Psoas muscle (tissue), 8 donors: ENCODE data around the gene MMP21. TPM values are rescaled to one million over a fixed set of nuclear protein-coding genes. Genes with fewer than 3 reads are reported as not detected.

Source experiments
- ATAC-seq, 4 donors: fragments of 200-7000 bp; cut with Tn5 transposase; one replicate each; pipeline ENCODE4 v1.9.1; 2020; ENCODE audit warnings: moderate library complexity in 3 of 4, mild to moderate bottlenecking in 2 of 4
- DNase-seq, 2 donors: peaks; one replicate each; pipeline ENCODE4 v3.0.0-alpha.2; 2020
- H3K27ac ChIP-seq: fragments of 200-600 bp; one replicate; pipeline ENCODE4 v1.8.0; 2022
- H3K27me3 ChIP-seq, 3 donors: fragments of 200-600 bp in 1 of 3; one replicate each; pipeline versions ENCODE4 v1.6.1 to v1.8.0; 2013 to 2022; ENCODE audit warnings: low read length in 2 of 3, mild to moderate bottlenecking in 2 of 3, moderate library complexity in 1 of 3; ENCODE audit not compliant: insufficient read depth in 3 of 3
- H3K36me3 ChIP-seq, 2 donors: fragments of 200-600 bp in 1 of 2; one replicate each; pipeline versions ENCODE4 v1.6.1 to v1.8.0; 2013 to 2022; ENCODE audit warnings: low read depth in 1 of 2, mild to moderate bottlenecking in 1 of 2, moderate library complexity in 1 of 2; ENCODE audit not compliant: insufficient read depth in 1 of 2
- H3K4me1 ChIP-seq: fragments of 200-600 bp; one replicate; pipeline ENCODE4 v1.8.0; 2022
- H3K4me3 ChIP-seq: fragments of 200-600 bp; one replicate; pipeline ENCODE4 v1.8.0; 2022; ENCODE audit warnings: mild to moderate bottlenecking
- H3K9me3 ChIP-seq: fragments of 200-600 bp; one replicate; pipeline ENCODE4 v1.8.0; 2022
- CTCF ChIP-seq: fragments of 200-600 bp; IDR thresholded peaks from one replicate; pipeline ENCODE4 v1.8.0; 2022; ENCODE audit warnings: antibody characterized with exemption
- WGBS, 3 donors: extraction: QIAGEN DNeasy Blood & Tissue Kit; methylation state at CpG; one replicate each; pipeline versions ENCODE4 v1.1.6 to v1.1.7; 2013; 5-methylcytosine and 5-hydroxymethylcytosine counted together
- intact Hi-C, 2 donors: fragments of 100-400 bp; cut with DNase I; formaldehyde crosslinking; loops; one replicate each; pipeline versions ENCODE4 v1.11.0 to v1.14.2; 2022
- polyA plus RNA-seq, 3 donors: library from polyadenylated mRNA; stranded (reverse); fragments of 200-250 nt; gene quantifications; one replicate each; pipeline ENCODE4 v1.2.3, GENCODE V29; 2013
- total RNA-seq, 4 donors: library from RNA; stranded (reverse); fragmentation: NEBNext Ultra II Directional in 2 of 4; extraction: Animal tissue kit (Norgen Biotek cat#: 25700) in 2 of 4; gene quantifications; one replicate each; pipeline versions ENCODE4 v1.2.1 to v1.2.4, GENCODE V29; 2021 to 2023
- donor health status: healthy with polysubstance abuse.
- donor health status: DM: no; HTN: no; CAD: no; lungs with moderate emphysema.
- donor health status: Bipolar disorder and iron deficiency.
- donor health status: healthy.
- donor health status: DM: yes; HTN: yes; CAD: no.
- donor health status: DM: no; HTN: no; CAD: no.
- donor health status: DM: no; HTN: no; CAD: no.
- donor health status: DM: yes; HTN: yes; CAD: no.

Gene MMP21
- total and polyA plus RNA-seq, 7 donors, result 0.03 to 0.17 (median 0.04) TPM; not detected in 4

DNA sequence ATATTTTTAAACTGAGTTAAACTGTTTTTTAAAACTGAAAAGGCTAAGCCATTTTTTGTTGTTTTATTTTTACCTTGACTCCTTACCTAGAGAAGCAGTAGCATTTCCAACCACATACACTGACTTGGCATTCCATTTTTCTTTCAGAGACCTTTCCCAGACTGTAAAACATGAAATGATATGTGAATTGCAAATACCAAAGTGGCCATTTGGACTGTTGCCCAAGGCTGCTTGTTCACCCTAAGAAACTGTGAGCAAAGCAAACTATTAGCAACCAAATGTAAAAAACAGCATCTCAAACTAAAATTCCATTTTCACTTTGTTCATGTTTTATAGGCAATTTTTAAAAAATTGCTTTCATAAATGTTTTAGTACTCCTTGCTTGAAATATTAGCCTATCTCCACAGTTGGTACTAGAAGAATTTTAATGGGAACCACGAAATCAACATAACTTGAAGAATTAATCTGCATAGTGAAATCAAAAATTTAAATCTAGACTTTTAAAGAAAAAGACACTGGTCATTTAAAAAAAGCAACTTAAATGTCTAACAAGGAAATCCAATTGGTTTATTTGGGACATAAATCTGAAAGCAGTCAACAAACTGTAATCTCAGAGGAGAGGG is 36.6 kb upstream of the MMP21 start:
- intact Hi-C loops, result no loop called here
- Histone ChIP-seq H3K36me3 (peaks cover 12 to 88% of the 10 kb centered on the region in 2 donors), H3K4me3 (no peak overlapping the region), H3K9me3 (no peaks in the 10 kb centered on the region), H3K27ac (no peak overlapping the region), H3K4me1 (no peaks in the 10 kb centered on the region), H3K27me3 (no peaks in the 10 kb centered on the region)
- no peak for ATAC-seq
- TF ChIP-seq CTCF, result no peak
- no peak for DNase-seq
- WGBS, 3 donors, result 69 to 82% (median 82%) methylated on average over 1 of the region's 1 CpG

GRCh38 chr10:125811251-125811650 is 35.6 kb upstream of the MMP21 start:
- H3K27me3 ChIP-seq, result no peaks in the 10 kb centered on the region
- TF ChIP-seq CTCF, result no peak
- H3K27ac ChIP-seq, result no peak overlapping the region
- H3K9me3 ChIP-seq, result no peaks in the 10 kb centered on the region
- intact Hi-C loops, result no loop called here
- H3K4me1 ChIP-seq, result no peaks in the 10 kb centered on the region
- no peak for DNase-seq
- peaks cover 18 to 98% of the 10 kb centered on the region in 2 donors for H3K36me3 ChIP-seq
- ATAC-seq, result no peak
- 69 to 92% (median 85%) methylated on average over 1 of the region's 1 CpG for WGBS, 3 donors
- no peak overlapping the region for H3K4me3 ChIP-seq

DNA sequence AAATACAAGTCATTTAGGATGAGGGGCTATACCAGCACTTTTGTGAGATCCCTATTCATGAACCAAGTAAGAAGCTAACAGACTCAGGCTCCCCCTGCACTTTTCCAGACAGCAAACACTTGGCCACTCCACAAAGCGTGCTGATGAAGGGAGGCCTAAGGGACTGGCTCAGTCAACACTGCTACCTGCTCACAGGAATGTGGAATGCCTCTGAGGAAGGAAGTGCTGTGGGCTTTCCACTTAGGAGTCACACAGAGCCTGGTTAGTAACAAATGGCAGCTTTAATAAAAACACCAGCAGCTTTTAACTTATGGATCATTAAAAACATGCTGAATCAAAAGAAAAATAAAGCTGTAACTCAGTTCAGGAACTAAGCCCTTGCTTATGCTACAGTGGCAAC is 32.4 kb upstream of the MMP21 start:
- WGBS, 3 donors, result 88 to 96% (median 89%) methylated on average over 1 of the region's 1 CpG
- peaks cover 11 to 99% of the 10 kb centered on the region in 2 donors for H3K36me3 ChIP-seq
- no peaks in the 10 kb centered on the region for H3K27me3 ChIP-seq
- TF ChIP-seq CTCF, result no peak
- intact Hi-C loops, result no loop called here
- H3K4me3 ChIP-seq, result no peak overlapping the region
- H3K27ac ChIP-seq, result no peak overlapping the region
- H3K4me1 ChIP-seq, result no peaks in the 10 kb centered on the region
- DNase-seq, result no peak
- ATAC-seq, result no peak
- no peaks in the 10 kb centered on the region for H3K9me3 ChIP-seq

DNA sequence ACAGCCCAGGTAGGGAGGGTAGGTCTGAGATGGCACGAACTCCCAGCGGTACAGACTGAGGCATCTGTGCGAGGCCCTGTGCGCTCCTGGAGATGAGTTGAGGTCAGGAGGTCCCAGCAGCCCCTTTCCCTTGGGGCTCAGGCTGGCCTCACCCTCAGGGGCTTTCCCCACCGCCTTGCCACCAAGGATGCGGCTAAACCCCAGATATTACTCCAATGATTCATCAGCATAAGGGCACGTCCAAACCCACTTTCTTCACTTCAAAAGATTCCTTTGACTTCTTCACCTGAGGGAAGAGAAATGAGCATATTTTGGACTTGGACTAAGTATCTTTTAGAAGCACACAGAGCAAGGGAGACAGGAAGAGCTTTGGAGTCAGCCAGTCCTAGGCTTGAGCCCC is 27.1 kb upstream of the MMP21 start:
- Histone ChIP-seq H3K9me3 (no peaks in the 10 kb centered on the region), H3K4me1 (no peaks in the 10 kb centered on the region), H3K4me3 (no peak overlapping the region), H3K36me3 (peaks cover 13 to 98% of the 10 kb centered on the region in 2 donors), H3K27ac (no peak overlapping the region), H3K27me3 (no peaks in the 10 kb centered on the region)
- intact Hi-C loops, result no loop called here
- no peak for TF ChIP-seq CTCF
- no peak for ATAC-seq
- 93 to 95% (median 94%) methylated on average over 7 of the region's 7 CpGs for WGBS, 3 donors
- no peak for DNase-seq

- 67 to 77% (median 76%) methylated on average over 5 of the region's 5 CpGs for WGBS, 3 donors
- Histone ChIP-seq H3K9me3 (no peaks in the 10 kb centered on the region), H3K4me3 (no peak overlapping the region), H3K27me3 (no peaks in the 10 kb centered on the region), H3K27ac (no peak overlapping the region), H3K4me1 (no peaks in the 10 kb centered on the region), H3K36me3 (peaks cover 12 to 98% of the 10 kb centered on the region in 2 donors)
- TF ChIP-seq CTCF, result no peak
- ATAC-seq (no peak), DNase-seq (no peak)
- intact Hi-C loops, result no loop called here
Observed at GRCh38 chr10:125802131-125802530, 26.5 kb upstream of the MMP21 start.
